ENCODE measurements around the gene LHPP.

LHPP gene

GRCh38 chr10:124559372-124560132 is 97.9 kb downstream of the LHPP start:
- no peak for DNase-seq

DNA sequence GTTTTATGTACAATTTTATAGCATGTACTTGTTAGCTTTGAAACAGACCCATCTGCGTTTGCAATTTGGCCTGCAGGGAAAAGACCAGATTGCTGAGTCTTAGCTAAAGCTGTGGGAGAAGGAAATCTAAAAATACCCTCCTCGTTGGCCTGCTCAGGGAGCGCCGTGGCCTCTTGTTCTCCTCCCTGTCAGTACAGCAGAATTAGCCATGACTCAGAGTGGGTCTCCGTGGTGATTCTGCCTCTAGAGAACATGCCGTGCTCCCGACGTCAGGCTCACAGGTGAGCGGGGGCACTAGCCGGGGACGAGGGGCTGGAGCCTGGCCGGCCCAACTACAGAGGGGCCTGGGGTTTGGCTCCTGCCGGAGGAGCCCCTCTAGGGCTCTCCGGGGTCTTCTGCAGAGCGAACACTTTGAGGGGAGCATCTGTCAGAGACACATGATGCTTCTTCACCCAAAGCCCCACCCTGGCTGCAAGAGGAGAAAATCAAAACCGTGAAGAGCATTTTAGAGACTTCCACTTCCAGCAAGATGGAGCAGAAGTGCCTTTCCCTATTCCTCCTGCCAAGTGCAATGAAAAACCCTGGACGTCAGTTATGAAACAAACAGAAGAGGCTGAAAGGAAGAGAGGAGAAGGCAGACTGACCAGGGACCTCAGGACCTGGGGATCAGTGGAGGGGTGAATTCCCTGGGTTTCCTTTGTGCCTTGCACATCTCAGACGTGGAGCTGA is 98.9 kb downstream of the LHPP start:
- no peak for DNase-seq

GRCh38 chr10:124561206-124561605 is 99.6 kb downstream of the LHPP start:
- DNase-seq = no peak

DNA sequence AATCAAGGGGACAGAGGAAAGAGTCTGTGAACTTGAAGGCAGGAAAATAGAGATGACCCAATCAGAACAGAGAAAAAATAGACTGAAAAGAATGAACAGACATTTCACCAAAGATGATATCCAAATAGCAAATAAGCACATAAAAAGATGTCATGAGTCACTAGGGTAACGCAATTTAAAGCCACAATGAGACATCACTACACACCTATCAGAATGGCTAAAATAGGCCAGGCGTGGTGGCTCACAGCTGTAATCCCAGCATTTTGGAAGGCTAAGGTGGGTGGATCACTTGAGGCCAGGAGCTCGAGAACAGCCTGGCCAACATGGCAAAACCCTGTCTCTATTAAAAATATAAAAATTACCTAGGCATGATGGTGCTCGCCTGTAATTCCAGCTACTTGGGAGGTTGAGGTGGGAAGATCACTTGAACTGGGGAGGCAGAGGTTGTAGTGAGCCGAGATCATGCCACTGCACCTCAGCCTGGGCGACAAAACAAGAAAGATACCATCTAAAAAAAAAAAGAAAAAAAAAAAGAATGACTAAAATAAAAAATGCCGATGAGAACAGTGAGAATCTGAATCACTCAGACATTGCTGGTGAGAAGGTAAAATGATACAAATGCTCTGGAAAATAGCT is 100.9 kb downstream of the LHPP start:
- no peak for DNase-seq

GRCh38 chr10:124563320-124564040 is 101.9 kb downstream of the LHPP start:
- no peak for DNase-seq

DNA sequence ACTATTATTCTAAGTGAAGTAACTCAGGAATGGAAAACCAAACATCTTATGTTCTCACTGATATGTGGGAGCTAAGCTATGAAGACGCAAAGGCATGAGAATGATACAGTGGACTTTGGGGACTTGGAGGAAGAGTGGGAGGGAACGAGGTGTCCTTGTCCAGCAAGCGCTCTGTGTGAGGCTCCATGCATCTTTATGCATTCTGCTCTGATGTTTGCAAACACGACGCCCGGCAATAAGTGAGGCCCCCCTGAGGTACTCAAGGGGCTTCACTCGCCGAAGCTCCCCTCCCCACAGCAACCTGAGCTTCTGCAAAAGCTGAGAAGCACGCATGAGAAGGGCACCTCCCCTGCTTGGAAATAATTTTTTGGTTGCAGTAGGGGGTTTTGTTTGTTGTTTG is 103.3 kb downstream of the LHPP start:
- no peak for DNase-seq

DNA sequence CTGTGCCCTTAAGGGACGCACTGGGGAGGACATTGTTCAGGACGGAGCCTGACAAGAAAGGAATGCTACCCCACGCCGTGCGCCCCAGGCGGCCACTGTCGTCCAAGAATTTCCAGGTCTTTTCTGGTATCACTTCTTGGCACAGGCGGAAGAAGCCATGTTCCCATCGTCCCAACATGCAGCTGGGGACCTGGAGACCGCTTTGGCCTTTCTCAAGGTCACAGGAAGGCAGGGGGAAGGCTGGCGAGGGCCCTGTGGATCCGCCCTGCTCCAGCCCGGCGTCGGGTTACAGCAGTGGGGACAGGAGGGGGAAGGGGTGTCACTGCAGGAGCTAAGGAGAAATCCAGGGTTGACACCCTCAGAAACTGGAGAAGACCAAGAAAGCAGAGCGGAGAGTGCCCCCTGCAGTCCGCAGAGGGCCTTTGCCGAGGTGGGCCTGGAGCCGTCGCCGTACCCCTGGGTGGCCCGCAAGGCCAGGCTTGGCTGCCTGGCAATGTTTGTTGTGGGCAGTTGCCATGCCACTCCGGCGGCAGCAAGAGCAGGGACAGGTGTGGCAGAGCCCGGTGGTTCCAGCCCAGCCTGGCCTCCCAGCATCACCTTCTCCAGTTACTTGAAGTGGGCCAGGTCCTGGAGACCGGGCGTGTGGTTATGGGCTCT is 104.1 kb downstream of the LHPP start:
- no peak for DNase-seq

DNA sequence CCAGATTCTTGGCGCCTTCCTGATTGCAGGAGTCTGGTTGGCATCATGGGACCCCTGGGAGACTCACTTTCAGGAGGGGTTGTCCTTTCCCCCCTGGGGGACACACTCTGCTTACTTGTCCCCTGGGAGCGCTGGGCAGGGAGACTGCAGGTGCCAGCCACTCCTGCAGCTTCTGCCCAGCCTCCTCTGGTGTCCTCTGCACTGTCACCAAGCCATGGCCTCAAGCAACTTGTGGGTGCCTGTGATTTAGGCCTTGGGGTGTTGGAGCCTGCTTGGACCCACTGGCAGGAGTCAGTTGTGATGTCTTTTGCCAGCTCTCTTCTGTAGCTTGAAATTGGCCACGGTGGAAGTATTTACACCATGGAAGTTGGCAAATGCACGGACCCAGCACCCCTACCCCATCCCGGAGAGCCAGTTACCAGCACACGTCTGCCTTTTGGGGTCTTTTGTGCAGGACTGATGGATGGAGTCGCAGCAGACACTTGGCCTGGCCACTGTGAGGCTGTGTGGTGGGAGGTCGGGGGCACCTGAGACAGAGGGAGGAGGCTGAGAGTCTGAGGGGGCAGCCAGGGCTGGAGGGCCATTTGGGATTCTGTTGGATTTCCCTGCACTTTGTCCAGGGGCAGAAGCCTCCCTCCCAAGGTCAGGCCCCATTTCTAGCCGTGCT is 104.7 kb downstream of the LHPP start:
- no peak for DNase-seq

GRCh38 chr10:124566981-124567835 is 105.6 kb downstream of the LHPP start:
- DNase-seq = no peak

- DNase-seq = no peak
Measured at GRCh38 chr10:124568339-124568738, 106.7 kb downstream of the LHPP start.

- no peak for DNase-seq
Measured at GRCh38 chr10:124568848-124569622, 107.4 kb downstream of the LHPP start.

DNA sequence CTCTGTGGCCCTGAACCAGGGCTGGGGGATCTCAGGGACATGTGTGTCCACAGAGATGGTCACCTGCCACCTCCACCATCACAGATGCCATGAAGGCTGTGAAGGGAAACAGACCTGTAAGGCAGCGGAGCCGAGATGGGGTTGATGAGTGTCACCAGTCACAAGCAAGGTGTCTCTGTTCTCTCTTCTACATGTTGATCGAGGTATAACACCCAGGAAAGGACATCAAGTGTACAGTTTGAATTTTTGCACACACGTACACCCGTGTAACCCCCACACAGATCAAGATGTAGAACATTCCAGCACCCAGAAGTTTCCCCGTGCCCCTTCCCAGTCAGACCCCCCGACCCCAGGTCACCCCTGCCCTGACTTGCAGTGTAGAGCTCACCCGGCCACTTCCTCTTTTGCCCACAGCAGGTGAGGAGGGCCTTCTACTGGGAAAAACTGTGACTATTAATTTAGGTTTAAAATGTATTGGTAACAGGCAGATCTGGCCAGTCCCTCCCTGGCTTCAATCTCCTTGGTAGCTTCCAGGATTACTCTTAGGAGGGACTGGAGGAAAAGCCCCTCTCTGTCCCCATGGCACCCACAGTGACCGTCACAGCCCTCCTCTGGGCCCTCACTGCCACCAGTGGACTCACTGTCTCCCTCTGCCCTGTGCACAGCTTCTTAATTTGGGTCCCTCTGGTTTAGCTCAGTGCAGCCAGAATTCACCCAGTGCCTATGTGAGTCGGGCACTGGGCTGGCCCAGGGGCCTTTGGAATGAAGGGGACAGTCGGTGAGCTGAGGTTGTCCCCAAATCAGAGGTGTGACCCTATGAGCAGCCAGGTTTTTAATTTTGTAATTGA is 108.2 kb downstream of the LHPP start:
- DNase-seq = no peak

DNA sequence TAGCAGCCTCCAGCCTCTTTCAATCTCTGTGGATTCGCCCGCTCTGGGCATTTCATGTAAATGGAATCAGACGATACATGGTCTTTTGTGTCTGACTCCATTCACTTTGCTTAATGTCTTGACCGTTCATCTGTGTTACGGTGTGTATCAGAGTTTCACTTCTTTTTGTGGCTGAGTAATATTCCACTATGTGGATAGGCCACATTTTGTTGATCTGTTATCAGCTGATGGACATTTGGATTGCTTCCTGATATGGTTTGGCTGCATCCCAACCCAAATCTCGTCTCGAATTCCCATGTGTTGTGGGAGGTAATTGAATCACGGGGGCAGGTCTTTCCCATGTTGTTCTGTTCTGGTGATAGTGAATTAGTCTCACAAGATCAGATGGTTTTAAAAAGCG is 109.0 kb downstream of the LHPP start:
- no peak for DNase-seq

GRCh38 chr10:124572751-124573150 is 111.1 kb downstream of the LHPP start:
- no peak for DNase-seq

DNA sequence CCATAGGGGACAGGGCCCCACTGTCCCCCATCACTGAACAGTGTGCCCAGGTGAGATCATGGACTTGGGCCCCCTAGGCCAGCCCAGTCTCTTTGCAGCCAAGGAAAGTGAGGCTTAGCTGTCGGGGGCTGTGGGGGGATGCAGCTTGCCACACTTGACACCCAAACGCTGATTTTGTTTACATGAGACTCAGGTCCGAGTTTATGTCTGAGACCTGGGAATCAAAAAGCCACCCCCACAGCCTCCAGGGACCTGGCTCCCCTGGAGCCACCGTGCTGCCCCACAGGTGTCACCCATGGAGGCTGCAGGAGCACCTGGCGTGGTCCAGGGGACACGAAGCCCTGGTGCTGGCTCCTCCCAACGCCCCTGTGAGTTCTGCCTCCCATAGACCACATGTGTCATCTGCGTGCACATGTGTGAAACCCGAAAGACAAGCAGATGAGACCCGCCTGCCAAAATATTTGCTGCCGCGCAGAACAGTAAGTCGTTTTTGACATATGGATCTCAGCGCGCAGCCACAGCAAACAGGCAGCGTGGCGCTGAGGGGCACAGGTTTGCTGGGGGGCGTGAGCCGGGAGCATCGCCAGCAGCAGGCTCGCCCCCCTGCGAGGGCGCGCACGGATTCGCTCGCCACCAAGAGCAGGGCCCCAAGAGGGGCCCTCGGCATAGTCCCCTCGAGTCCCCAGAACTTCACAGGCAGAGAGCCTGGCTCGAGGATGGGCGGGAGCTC is 112.3 kb downstream of the LHPP start:
- DNase-seq = no peak

DNA sequence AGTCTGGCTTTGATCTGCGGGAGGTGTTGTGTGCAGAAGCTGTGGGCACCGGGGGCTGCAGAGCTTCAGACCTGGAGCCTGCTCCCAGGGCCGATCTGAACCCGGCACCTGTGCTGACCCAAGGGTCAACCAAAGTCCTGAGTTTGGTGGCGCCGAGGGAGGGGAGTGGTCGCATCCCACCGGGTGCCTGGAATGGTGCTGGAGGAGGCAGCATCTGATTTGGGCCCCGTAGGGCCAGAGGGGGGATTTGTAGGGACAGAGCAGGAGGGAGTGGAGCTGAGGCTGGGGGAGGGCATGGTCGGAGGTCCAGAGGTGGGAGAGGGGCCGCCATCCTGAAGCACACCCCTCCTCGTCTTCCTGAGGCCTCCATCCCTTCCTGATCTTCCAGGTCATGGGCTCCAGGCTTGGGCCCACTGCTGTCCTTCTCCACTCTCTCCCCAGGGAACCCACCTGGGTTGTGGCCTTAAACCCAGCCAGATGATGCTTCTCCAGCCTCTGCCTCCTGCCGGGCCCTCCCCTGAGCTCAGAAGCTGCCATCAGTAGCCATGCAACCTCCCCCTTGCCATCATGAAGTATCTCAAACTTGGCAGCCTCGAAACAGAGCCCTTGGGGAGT is 112.9 kb downstream of the LHPP start:
- no peak for DNase-seq

GRCh38 chr10:124575107-124576035 is 113.7 kb downstream of the LHPP start:
- DNase-seq = no peak

Data from activated CD4-positive, alpha-beta T cell treated with anti-CD3 and anti-CD28 coated beads for 1 hour (primary cell).